H1 (cell line): ENCODE measurements around the gene CXXC5. TPM values are rescaled to one million over a fixed set of nuclear protein-coding genes. Genes with fewer than 3 reads are reported as not detected.

ENCODE experiments used
- CTBP2 ChIP-seq: IDR thresholded peaks from 2 replicates; pipeline ENCODE4 v1.7.0; 2011; ENCODE audit warnings: borderline replicate concordance, mild to moderate bottlenecking, moderate library complexity, mixed read lengths, low read length; ENCODE audit not compliant: insufficient read depth, insufficient read length
- RBBP5 ChIP-seq: IDR thresholded peaks from 2 replicates; pipeline ENCODE4 v1.7.1; 2012; ENCODE audit warnings: low read depth, mild to moderate bottlenecking, inconsistent platforms, low read length, moderate library complexity, borderline replicate concordance
- SAP30 ChIP-seq: fragments of 300-600 bp; sonication (generic); IDR thresholded peaks from 2 replicates; pipeline ENCODE4 v1.7.1; 2012; ENCODE audit warnings: low read length, moderate library complexity, mild to moderate bottlenecking, inconsistent platforms; ENCODE audit not compliant: insufficient read depth, insufficient replicate concordance
- SIRT6 ChIP-seq: IDR thresholded peaks from one replicate; pipeline ENCODE4 v1.7.1; 2012; ENCODE audit warnings: low read length, inconsistent platforms
- SUZ12 ChIP-seq: fragments of 200-600 bp; sonication (generic); IDR thresholded peaks from 2 replicates; pipeline ENCODE4 v1.6.1; 2012; ENCODE audit warnings: mild to moderate bottlenecking, inconsistent platforms, low read length, moderate library complexity, mixed read lengths
- TCF12 ChIP-seq: IDR thresholded peaks from 2 replicates; pipeline ENCODE4 v1.6.1; 2011; ENCODE audit warnings: low read depth, mild to moderate bottlenecking, low read length
- ZNF274 ChIP-seq: IDR thresholded peaks from 2 replicates; pipeline ENCODE4 v1.7.0; 2012; ENCODE audit warnings: low read length, borderline replicate concordance; ENCODE audit errors: extremely low read depth
- polyA plus RNA-seq, 7 experiments: library from polyadenylated mRNA; depleted of rRNA in 3 of 7; stranded (reverse) in 5 of 7; unstranded in 2 of 7; fragments of >200 nt in 5 of 7; fragments of 200-250 nt in 2 of 7; gene quantifications; 1 replicate in 5 of 7; 2 replicates in 1 of 7; 4 replicates in 1 of 7; pipeline versions ENCODE4 v1.2.1 to v1.2.3, GENCODE V29; 2011 to 2013; ENCODE audit warnings: missing spikeins in 2 of 7, mixed read lengths in 2 of 7
- total RNA-seq: library from RNA; stranded (reverse); fragmentation: NEBNext Ultra II Directional; extraction: Animal tissue kit (Norgen Biotek cat#: 25700); gene quantifications from 2 replicates; pipeline ENCODE4 v1.2.1, GENCODE V29; 2021
- TF ChIP-seq, protein P1 (sequence below): fragments of 300-600 bp; sonication (generic); IDR thresholded peaks from 2 replicates; pipeline ENCODE4 v1.7.1; 2012; ENCODE audit warnings: low read length, moderate library complexity, mild to moderate bottlenecking, inconsistent platforms; ENCODE audit not compliant: insufficient replicate concordance
- TF ChIP-seq, protein P2 (sequence below): IDR thresholded peaks from 2 replicates; pipeline ENCODE4 v1.6.1; 2012; ENCODE audit warnings: inconsistent platforms

The CXXC5 gene
- total and polyA plus RNA-seq, 2 of the 8 experiments (the other 6 are each of a cell fraction or from before 2014, with no cell fraction given), result 61.4 to 74.0 TPM

DNA sequence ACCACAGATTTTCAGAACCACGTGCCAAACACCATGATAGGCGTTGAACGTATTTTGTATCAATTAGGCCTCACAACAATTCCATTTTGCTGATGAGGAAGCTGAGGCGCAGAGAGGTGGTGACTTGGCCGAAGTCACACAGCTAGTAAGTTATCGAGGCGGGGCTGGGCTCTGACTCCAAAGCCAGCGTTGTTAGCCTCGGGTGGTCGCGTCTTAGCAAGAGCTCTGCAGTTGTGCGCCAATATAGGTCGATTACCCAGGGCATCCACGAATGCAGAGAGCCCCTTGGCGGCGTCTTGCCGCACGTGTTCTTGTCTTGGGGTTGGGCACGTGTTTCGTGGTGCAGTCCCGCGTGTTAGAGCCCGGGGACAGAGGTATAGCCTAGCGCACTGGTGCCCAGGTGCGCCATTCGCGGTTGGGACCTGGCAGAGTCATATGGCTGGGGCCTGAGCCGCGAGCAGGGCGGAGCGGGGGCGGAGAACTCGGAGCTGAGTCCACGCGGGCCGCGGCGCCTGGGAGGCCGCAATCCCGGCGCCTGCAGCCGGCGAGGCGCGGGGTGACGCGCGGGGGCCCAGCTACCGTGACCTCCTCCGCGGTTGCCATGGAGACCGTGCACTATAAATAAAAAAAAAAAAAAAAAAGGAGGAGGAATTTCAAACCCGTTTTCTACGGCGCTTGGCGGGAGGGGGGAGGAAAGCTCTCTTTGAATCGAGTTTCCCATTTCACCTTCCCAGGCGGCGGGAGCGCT is 62.3 kb downstream of the CXXC5 start (continued):
- TF ChIP-seq, protein P1, sequence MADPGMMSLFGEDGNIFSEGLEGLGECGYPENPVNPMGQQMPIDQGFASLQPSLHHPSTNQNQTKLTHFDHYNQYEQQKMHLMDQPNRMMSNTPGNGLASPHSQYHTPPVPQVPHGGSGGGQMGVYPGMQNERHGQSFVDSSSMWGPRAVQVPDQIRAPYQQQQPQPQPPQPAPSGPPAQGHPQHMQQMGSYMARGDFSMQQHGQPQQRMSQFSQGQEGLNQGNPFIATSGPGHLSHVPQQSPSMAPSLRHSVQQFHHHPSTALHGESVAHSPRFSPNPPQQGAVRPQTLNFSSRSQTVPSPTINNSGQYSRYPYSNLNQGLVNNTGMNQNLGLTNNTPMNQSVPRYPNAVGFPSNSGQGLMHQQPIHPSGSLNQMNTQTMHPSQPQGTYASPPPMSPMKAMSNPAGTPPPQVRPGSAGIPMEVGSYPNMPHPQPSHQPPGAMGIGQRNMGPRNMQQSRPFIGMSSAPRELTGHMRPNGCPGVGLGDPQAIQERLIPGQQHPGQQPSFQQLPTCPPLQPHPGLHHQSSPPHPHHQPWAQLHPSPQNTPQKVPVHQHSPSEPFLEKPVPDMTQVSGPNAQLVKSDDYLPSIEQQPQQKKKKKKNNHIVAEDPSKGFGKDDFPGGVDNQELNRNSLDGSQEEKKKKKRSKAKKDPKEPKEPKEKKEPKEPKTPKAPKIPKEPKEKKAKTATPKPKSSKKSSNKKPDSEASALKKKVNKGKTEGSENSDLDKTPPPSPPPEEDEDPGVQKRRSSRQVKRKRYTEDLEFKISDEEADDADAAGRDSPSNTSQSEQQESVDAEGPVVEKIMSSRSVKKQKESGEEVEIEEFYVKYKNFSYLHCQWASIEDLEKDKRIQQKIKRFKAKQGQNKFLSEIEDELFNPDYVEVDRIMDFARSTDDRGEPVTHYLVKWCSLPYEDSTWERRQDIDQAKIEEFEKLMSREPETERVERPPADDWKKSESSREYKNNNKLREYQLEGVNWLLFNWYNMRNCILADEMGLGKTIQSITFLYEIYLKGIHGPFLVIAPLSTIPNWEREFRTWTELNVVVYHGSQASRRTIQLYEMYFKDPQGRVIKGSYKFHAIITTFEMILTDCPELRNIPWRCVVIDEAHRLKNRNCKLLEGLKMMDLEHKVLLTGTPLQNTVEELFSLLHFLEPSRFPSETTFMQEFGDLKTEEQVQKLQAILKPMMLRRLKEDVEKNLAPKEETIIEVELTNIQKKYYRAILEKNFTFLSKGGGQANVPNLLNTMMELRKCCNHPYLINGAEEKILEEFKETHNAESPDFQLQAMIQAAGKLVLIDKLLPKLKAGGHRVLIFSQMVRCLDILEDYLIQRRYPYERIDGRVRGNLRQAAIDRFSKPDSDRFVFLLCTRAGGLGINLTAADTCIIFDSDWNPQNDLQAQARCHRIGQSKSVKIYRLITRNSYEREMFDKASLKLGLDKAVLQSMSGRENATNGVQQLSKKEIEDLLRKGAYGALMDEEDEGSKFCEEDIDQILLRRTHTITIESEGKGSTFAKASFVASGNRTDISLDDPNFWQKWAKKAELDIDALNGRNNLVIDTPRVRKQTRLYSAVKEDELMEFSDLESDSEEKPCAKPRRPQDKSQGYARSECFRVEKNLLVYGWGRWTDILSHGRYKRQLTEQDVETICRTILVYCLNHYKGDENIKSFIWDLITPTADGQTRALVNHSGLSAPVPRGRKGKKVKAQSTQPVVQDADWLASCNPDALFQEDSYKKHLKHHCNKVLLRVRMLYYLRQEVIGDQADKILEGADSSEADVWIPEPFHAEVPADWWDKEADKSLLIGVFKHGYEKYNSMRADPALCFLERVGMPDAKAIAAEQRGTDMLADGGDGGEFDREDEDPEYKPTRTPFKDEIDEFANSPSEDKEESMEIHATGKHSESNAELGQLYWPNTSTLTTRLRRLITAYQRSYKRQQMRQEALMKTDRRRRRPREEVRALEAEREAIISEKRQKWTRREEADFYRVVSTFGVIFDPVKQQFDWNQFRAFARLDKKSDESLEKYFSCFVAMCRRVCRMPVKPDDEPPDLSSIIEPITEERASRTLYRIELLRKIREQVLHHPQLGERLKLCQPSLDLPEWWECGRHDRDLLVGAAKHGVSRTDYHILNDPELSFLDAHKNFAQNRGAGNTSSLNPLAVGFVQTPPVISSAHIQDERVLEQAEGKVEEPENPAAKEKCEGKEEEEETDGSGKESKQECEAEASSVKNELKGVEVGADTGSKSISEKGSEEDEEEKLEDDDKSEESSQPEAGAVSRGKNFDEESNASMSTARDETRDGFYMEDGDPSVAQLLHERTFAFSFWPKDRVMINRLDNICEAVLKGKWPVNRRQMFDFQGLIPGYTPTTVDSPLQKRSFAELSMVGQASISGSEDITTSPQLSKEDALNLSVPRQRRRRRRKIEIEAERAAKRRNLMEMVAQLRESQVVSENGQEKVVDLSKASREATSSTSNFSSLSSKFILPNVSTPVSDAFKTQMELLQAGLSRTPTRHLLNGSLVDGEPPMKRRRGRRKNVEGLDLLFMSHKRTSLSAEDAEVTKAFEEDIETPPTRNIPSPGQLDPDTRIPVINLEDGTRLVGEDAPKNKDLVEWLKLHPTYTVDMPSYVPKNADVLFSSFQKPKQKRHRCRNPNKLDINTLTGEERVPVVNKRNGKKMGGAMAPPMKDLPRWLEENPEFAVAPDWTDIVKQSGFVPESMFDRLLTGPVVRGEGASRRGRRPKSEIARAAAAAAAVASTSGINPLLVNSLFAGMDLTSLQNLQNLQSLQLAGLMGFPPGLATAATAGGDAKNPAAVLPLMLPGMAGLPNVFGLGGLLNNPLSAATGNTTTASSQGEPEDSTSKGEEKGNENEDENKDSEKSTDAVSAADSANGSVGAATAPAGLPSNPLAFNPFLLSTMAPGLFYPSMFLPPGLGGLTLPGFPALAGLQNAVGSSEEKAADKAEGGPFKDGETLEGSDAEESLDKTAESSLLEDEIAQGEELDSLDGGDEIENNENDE, result no peak
- TF ChIP-seq SUZ12, result no peak
- no peak for TF ChIP-seq RBBP5
- TF ChIP-seq, protein P2, sequence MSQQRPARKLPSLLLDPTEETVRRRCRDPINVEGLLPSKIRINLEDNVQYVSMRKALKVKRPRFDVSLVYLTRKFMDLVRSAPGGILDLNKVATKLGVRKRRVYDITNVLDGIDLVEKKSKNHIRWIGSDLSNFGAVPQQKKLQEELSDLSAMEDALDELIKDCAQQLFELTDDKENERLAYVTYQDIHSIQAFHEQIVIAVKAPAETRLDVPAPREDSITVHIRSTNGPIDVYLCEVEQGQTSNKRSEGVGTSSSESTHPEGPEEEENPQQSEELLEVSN, result peak; percentile 72
- no peak for TF ChIP-seq SAP30
- TF ChIP-seq CTBP2, result no peak
- TF ChIP-seq ZNF274, result no peak
- no peak for TF ChIP-seq SIRT6
- TF ChIP-seq TCF12, result no peak
